HG03135 (cell line): ENCODE measurements around the gene HMOX2.

ENCODE experiments used
- ATAC-seq: cut with Tn5 transposase; IDR thresholded peaks from one replicate; pipeline ENCODE4 v1.9.1; 2021; ENCODE audit warnings: mild to moderate bottlenecking, moderate library complexity; ENCODE audit not compliant: unreplicated experiment

The HMOX2 gene

GRCh38 chr16:4500272-4500671, 24.1 kb downstream of the HMOX2 start:
- no peak for ATAC-seq

GRCh38 chr16:4501071-4501478, 24.9 kb downstream of the HMOX2 start:
- ATAC-seq: no peak

GRCh38 chr16:4505356-4506147, 29.4 kb downstream of the HMOX2 start:
- ATAC-seq: peak; percentile 88

- no peak for ATAC-seq
Observed at GRCh38 chr16:4506450-4506849, 30.3 kb downstream of the HMOX2 start.

GRCh38 chr16:4507588-4508345, 31.6 kb downstream of the HMOX2 start:
- no peak for ATAC-seq

GRCh38 chr16:4508806-4509205, 32.6 kb downstream of the HMOX2 start:
- ATAC-seq: no peak

- ATAC-seq: no peak
Observed at GRCh38 chr16:4509420-4509819, 33.2 kb downstream of the HMOX2 start.

- no peak for ATAC-seq
Observed at GRCh38 chr16:4510131-4510530, 33.9 kb downstream of the HMOX2 start.

- ATAC-seq: no peak
Observed at GRCh38 chr16:4510747-4511426, 34.7 kb downstream of the HMOX2 start.

GRCh38 chr16:4511441-4512082, 35.4 kb downstream of the HMOX2 start:
- no peak for ATAC-seq

GRCh38 chr16:4512473-4512872, 36.3 kb downstream of the HMOX2 start:
- ATAC-seq: no peak

- ATAC-seq: no peak
Observed at GRCh38 chr16:4513086-4513860, 37.1 kb downstream of the HMOX2 start.

GRCh38 chr16:4513881-4514280, 37.7 kb downstream of the HMOX2 start:
- no peak for ATAC-seq

GRCh38 chr16:4514606-4515005, 38.4 kb downstream of the HMOX2 start:
- no peak for ATAC-seq

GRCh38 chr16:4515611-4516233, 39.5 kb downstream of the HMOX2 start:
- peak; percentile 55 for ATAC-seq

GRCh38 chr16:4517812-4518680, 41.8 kb downstream of the HMOX2 start:
- ATAC-seq: no peak

GRCh38 chr16:4519274-4520058, 43.3 kb downstream of the HMOX2 start:
- no peak for ATAC-seq

- no peak for ATAC-seq
Observed at GRCh38 chr16:4520913-4521312, 44.7 kb downstream of the HMOX2 start.
